Measurements from ENCODE around the gene TRIM26.

TRIM26 gene

GRCh38 chr6:30216096-30216495 lies 2.9 kb upstream of the TRIM26 start:
- TF ChIP-seq, protein P1, sequence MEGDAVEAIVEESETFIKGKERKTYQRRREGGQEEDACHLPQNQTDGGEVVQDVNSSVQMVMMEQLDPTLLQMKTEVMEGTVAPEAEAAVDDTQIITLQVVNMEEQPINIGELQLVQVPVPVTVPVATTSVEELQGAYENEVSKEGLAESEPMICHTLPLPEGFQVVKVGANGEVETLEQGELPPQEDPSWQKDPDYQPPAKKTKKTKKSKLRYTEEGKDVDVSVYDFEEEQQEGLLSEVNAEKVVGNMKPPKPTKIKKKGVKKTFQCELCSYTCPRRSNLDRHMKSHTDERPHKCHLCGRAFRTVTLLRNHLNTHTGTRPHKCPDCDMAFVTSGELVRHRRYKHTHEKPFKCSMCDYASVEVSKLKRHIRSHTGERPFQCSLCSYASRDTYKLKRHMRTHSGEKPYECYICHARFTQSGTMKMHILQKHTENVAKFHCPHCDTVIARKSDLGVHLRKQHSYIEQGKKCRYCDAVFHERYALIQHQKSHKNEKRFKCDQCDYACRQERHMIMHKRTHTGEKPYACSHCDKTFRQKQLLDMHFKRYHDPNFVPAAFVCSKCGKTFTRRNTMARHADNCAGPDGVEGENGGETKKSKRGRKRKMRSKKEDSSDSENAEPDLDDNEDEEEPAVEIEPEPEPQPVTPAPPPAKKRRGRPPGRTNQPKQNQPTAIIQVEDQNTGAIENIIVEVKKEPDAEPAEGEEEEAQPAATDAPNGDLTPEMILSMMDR (IDR thresholded peaks at IDR 0.05; ENCODE audit: low read depth, low read length): no peak
- no peak for DNase-seq (ENCODE audit: extremely low read depth, low read depth)

DNA sequence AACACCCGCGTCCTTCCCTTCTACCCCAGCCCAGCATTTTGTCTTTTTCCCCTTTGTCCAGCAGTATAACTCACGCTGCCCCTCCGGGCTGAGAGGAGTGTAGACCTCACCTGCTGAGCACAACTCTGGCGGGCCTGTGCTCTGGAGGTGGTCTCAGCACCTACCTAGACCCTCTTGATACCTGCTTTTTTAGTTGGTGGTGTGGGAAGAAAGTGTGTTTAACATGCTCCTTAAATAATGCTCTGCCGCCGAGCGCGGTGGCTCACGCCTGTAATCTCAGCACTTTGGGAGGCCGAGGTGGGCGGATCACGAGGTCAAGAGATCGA lies 1.4 kb upstream of the TRIM26 start:
- TF ChIP-seq, protein P1 (IDR thresholded peaks at IDR 0.05; ENCODE audit: low read depth, low read length): no peak

GRCh38 chr6:30213957-30214656 lies 901 bp upstream of the TRIM26 start:
- TF ChIP-seq, protein P1 (IDR thresholded peaks at IDR 0.05; ENCODE audit: low read depth, low read length): no peak
- no peak for DNase-seq (ENCODE audit: extremely low read depth, low read depth)

More for the DNA sequence above, 1.4 kb upstream of the TRIM26 start:
- no peak for DNase-seq (ENCODE audit: extremely low read depth, low read depth)

DNA sequence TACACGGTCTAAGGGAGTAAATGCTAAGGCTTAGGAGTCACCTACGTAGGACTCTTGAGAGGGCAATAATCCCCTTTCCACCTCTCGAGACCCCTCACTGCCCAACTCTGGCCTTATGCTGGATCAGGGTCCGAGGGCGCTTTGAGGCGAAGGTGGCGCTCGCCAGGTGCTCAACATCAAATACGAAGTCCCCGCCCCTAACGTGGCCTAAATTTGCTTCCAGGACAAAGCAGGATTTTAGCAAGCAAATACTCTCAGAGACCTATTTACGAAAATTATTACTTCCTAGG lies 406 bp upstream of the TRIM26 start:
- no peak for DNase-seq (ENCODE audit: extremely low read depth, low read depth)
- TF ChIP-seq, protein P1 (IDR thresholded peaks at IDR 0.05; ENCODE audit: low read depth, low read length): no peak

GRCh38 chr6:30211899-30212298 lies 1.3 kb downstream of the TRIM26 start:
- TF ChIP-seq, protein P1 (IDR thresholded peaks at IDR 0.05; ENCODE audit: low read depth, low read length): no peak
- no peak for DNase-seq (ENCODE audit: extremely low read depth, low read depth)

GRCh38 chr6:30211306-30211705 lies 1.9 kb downstream of the TRIM26 start:
- TF ChIP-seq, protein P1 (IDR thresholded peaks at IDR 0.05; ENCODE audit: low read depth, low read length): no peak
- no peak for DNase-seq (ENCODE audit: extremely low read depth, low read depth)

DNA sequence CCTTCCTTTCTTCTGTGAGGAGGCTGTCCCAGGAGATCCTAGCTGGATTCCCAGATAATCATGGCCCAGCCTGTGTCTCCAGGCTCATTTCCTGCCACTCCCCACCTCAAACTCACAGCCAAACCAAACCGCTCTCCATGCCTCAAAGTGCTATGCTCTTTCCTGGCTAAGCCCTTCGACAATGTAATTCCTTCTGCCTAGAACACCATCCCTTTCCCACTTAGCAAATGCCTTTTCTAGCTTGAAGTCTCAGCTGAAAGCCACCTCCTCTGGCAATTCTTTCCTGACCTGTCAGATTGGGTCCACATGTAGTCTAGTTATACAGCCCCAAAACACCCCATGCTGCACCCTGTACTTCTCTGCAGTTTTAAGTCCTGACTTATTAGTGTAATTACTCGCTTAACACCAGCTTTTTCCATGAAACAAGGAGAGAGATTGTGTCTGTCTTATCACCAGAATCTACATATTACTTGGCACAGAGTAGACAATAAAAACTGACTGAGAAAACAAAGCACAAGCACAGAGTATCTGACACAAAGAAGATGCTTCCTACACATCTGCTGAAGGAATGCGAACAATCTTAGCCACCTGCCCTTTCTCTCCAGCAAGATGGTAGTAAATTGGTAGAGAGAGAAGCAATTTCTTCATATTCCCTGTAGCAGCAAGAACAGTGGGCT lies 5.4 kb downstream of the TRIM26 start:
- TF ChIP-seq, protein P1 (IDR thresholded peaks at IDR 0.05; ENCODE audit: low read depth, low read length): no peak
- DNase-seq (ENCODE audit: extremely low read depth, low read depth): no peak

All from AG09319 (cell line).